ENCODE measurements around the gene SLC45A2. TPM values are rescaled to one million over a fixed set of nuclear protein-coding genes. Genes with fewer than 3 reads are reported as not detected.
"Not testable (repeated sequence)": the region's sequence is repeated elsewhere in the genome, so short reads cannot be mapped to it uniquely, and the experiment has no call there.

Gene SLC45A2
- polyA plus RNA-seq, 12 donors, result 0.12 to 1.1 (median 0.18) TPM; not detected in 4

- DNase-seq, result peak; percentile 43
These were observed 14.7 kb downstream of the SLC45A2 start for GRCh38 chr5:33969572-33970452.

- no peak for DNase-seq
These were observed 16.1 kb downstream of the SLC45A2 start for GRCh38 chr5:33968211-33969005.

GRCh38 chr5:33966805-33967204 lies 17.7 kb downstream of the SLC45A2 start:
- DNase-seq, result no peak

- no peak for DNase-seq
These were observed 20.3 kb downstream of the SLC45A2 start for GRCh38 chr5:33964132-33964700.

- DNase-seq, result no peak
These were observed 26.3 kb downstream of the SLC45A2 start for GRCh38 chr5:33958176-33958575.

- DNase-seq, result no peak
These were observed 26.8 kb downstream of the SLC45A2 start for GRCh38 chr5:33957577-33958150.

GRCh38 chr5:33952175-33952574 lies 32.3 kb downstream of the SLC45A2 start:
- DNase-seq, result not testable (repeated sequence)

- no peak for DNase-seq
These were observed 39.9 kb downstream of the SLC45A2 start for GRCh38 chr5:33944543-33945132.

GRCh38 chr5:33941090-33941489 lies 43.4 kb downstream of the SLC45A2 start:
- no peak for DNase-seq

GRCh38 chr5:33939556-33940262 lies 44.8 kb downstream of the SLC45A2 start:
- no peak for DNase-seq

- DNase-seq, result no peak
These were observed 45.6 kb downstream of the SLC45A2 start for GRCh38 chr5:33938881-33939280.

- DNase-seq, result no peak
These were observed 46.0 kb downstream of the SLC45A2 start for GRCh38 chr5:33938507-33938796.

- DNase-seq, result no peak
These were observed 46.6 kb downstream of the SLC45A2 start for GRCh38 chr5:33937707-33938506.

- no peak for DNase-seq
These were observed 47.3 kb downstream of the SLC45A2 start for GRCh38 chr5:33937017-33937706.

GRCh38 chr5:33936381-33937016 lies 48.0 kb downstream of the SLC45A2 start, which contains the start of gene RXFP3:
TSS of gene RXFP3 (plus strand) at chr5:33936386. CDS start at chr5:33936741, 355 bp downstream.
- DNase-seq, result peak; percentile 23

- DNase-seq, result peak; percentile 63
These were observed 48.5 kb downstream of the SLC45A2 start for GRCh38 chr5:33936004-33936380.

GRCh38 chr5:33934176-33934575 lies 50.3 kb downstream of the SLC45A2 start:
- no peak for DNase-seq

GRCh38 chr5:33933723-33934169 lies 50.7 kb downstream of the SLC45A2 start:
- DNase-seq, result no peak

- DNase-seq, result no peak
These were observed 53.4 kb downstream of the SLC45A2 start for GRCh38 chr5:33931136-33931535.
